ENCODE measurements around the gene KREMEN1.

- no peak for TF ChIP-seq CTCF (IDR thresholded peaks at IDR 0.05)
- TF ChIP-seq POLR2AphosphoS5 (IDR thresholded peaks at IDR 0.05; ENCODE audit: low read depth, low read length): no peak
- TF ChIP-seq, protein P1, sequence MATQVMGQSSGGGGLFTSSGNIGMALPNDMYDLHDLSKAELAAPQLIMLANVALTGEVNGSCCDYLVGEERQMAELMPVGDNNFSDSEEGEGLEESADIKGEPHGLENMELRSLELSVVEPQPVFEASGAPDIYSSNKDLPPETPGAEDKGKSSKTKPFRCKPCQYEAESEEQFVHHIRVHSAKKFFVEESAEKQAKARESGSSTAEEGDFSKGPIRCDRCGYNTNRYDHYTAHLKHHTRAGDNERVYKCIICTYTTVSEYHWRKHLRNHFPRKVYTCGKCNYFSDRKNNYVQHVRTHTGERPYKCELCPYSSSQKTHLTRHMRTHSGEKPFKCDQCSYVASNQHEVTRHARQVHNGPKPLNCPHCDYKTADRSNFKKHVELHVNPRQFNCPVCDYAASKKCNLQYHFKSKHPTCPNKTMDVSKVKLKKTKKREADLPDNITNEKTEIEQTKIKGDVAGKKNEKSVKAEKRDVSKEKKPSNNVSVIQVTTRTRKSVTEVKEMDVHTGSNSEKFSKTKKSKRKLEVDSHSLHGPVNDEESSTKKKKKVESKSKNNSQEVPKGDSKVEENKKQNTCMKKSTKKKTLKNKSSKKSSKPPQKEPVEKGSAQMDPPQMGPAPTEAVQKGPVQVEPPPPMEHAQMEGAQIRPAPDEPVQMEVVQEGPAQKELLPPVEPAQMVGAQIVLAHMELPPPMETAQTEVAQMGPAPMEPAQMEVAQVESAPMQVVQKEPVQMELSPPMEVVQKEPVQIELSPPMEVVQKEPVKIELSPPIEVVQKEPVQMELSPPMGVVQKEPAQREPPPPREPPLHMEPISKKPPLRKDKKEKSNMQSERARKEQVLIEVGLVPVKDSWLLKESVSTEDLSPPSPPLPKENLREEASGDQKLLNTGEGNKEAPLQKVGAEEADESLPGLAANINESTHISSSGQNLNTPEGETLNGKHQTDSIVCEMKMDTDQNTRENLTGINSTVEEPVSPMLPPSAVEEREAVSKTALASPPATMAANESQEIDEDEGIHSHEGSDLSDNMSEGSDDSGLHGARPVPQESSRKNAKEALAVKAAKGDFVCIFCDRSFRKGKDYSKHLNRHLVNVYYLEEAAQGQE (IDR thresholded peaks at IDR 0.05; ENCODE audit: insufficient read depth in 1 of 2, low read depth in 2 of 2, low read length in 1 of 2): no peak
- TF ChIP-seq SIN3A (IDR thresholded peaks at IDR 0.05; ENCODE audit: borderline replicate concordance, insufficient read depth, low read depth, low read length): no peak
These were observed 46.3 kb upstream of the KREMEN1 start for GRCh38 chr22:29026579-29026978.
